GM12878 (cell line): ENCODE measurements around the gene FEM1B. TPM values are rescaled to one million over a fixed set of nuclear protein-coding genes. Genes with fewer than 3 reads are reported as not detected.

Source experiments
- ATAC-seq: fragments of 200-7000 bp; cut with Tn5 transposase; 3 replicates; pipeline ENCODE4 v1.9.1; 2020; ENCODE audit warnings: mild to moderate bottlenecking, moderate library complexity
- BruUV-seq: library from RNA; stranded (reverse); fragments of 400-500 nt; replicated peaks from 2 replicates; lab custom pipeline; 2021; lab: Mats Ljungman, UMichigan
- CTCF ChIA-PET: fragments of 300-600 bp; sonication (Branson Sonifier 250); formaldehyde crosslinking; extraction: SDS; loops from one replicate; lab custom pipeline; 2021; ENCODE audit warnings: inconsistent platforms; lab: Yijun Ruan, JAX
- POLR2A ChIA-PET: fragments of 350-600 bp; formaldehyde crosslinking; extraction: SDS; loops from one replicate; lab custom pipeline; 2021; ENCODE audit warnings: inconsistent platforms; lab: Charles Lee
- RAD21 ChIA-PET: fragments of 300-600 bp; sonication (Branson Sonifier 250); formaldehyde crosslinking; loops from one replicate; lab custom pipeline; 2023; ENCODE audit warnings: antibody characterized with exemption; ENCODE audit not compliant: unreplicated experiment; lab: Charles Lee
- SMC1A ChIA-PET: fragments of 300-600 bp; sonication (Branson Sonifier 250); formaldehyde crosslinking; loops from one replicate; lab custom pipeline; 2023; ENCODE audit not compliant: unreplicated experiment, uncharacterized antibody; lab: Charles Lee
- DNase-seq: peaks from one replicate; pipeline ENCODE4 v3.0.0-alpha.2; 2011; ENCODE audit warnings: low read depth, low spot score
- FAIRE-seq: peaks from 3 replicates; lab custom pipeline; 2011; peaks lifted over from hg19 to GRCh38; lab: Jason Lieb, UNC
- H2AFZ ChIP-seq: 2 replicates; pipeline ENCODE4 v1.6.0; 2011; ENCODE audit warnings: low read depth, low read length, control low read depth; ENCODE audit not compliant: control insufficient read depth
- H3K27ac ChIP-seq: 2 replicates; pipeline ENCODE4 v1.5.1; 2011; ENCODE audit warnings: control low read depth; ENCODE audit not compliant: control insufficient read depth, insufficient read depth
- H3K27me3 ChIP-seq, 2 experiments: replicated peaks in 1 of 2; 2 replicates each; pipeline versions ENCODE4 v1.6.0 to v1.6.1; 2011; ENCODE audit warnings: low read length in 1 of 2; ENCODE audit not compliant: control insufficient read depth in 2 of 2, insufficient read depth in 2 of 2
- H3K36me3 ChIP-seq, 2 experiments: 2 replicates each; pipeline ENCODE4 v1.5.1; 2011; ENCODE audit warnings: low read length in 1 of 2; ENCODE audit not compliant: control insufficient read depth in 2 of 2, insufficient read depth in 2 of 2
- H3K4me1 ChIP-seq: 2 replicates; pipeline ENCODE4 v1.6.1; 2011; ENCODE audit warnings: mild to moderate bottlenecking, low read length, moderate library complexity, mixed read lengths; ENCODE audit not compliant: control insufficient read depth, insufficient read depth
- H3K4me2 ChIP-seq: 2 replicates; pipeline ENCODE4 v1.6.0; 2011; ENCODE audit warnings: control low read depth; ENCODE audit not compliant: control insufficient read depth, insufficient read depth
- H3K4me3 ChIP-seq: fragments of 200-600 bp; sonication (generic); 2 replicates; pipeline ENCODE4 v1.5.1; 2016
- H3K79me2 ChIP-seq: 2 replicates; pipeline ENCODE4 v1.6.0; 2011; ENCODE audit warnings: low read length; ENCODE audit not compliant: control insufficient read depth, insufficient read depth
- H3K9ac ChIP-seq: 2 replicates; pipeline ENCODE4 v1.8.0; 2011; ENCODE audit warnings: low read length, control low read depth, mixed read lengths; ENCODE audit not compliant: control insufficient read depth, insufficient read depth
- H3K9me3 ChIP-seq: replicated peaks from 3 replicates; pipeline ENCODE4 v1.5.1; 2011; ENCODE audit warnings: mild to moderate bottlenecking, low read length; ENCODE audit not compliant: control insufficient read depth, insufficient read depth
- H4K20me1 ChIP-seq: 2 replicates; pipeline ENCODE4 v1.6.0; 2011; ENCODE audit not compliant: control insufficient read depth, insufficient read depth
- FOXK2 ChIP-seq: fragments of 450-650 bp; IDR thresholded peaks from 2 replicates; pipeline ENCODE4 v1.6.1; 2017; ENCODE audit warnings: mild to moderate bottlenecking, moderate library complexity
- HCFC1 ChIP-seq: fragments of 150-350 bp; IDR thresholded peaks from 2 replicates; pipeline ENCODE4 v1.6.1; 2014; ENCODE audit warnings: low read length
- IKZF2 ChIP-seq, 2 experiments: fragments of 450-650 bp; IDR thresholded peaks; 2 replicates each; pipeline ENCODE4 v1.6.1; 2017; ENCODE audit warnings: mild to moderate bottlenecking in 2 of 2, moderate library complexity in 2 of 2
- IRF5 ChIP-seq: fragments of 450-650 bp; IDR thresholded peaks from 2 replicates; pipeline ENCODE4 v1.6.1; 2017; ENCODE audit warnings: borderline replicate concordance
- KDM1A ChIP-seq: fragments of 200-600 bp; sonication (generic); IDR thresholded peaks from 2 replicates; pipeline ENCODE4 v1.6.1; 2016; ENCODE audit warnings: borderline replicate concordance
- MAX ChIP-seq: IDR thresholded peaks from 2 replicates; pipeline ENCODE4 v1.6.1; 2012; ENCODE audit warnings: low read depth, low read length, improper control_type of control experiment
- NFYB ChIP-seq: IDR thresholded peaks from 2 replicates; pipeline ENCODE4 v1.6.1; 2011; ENCODE audit warnings: low read depth, mild to moderate bottlenecking, low read length, improper control_type of control experiment, moderate library complexity; ENCODE audit not compliant: insufficient read depth
- PRDM15 ChIP-seq: fragments of 450-650 bp; formaldehyde crosslinking; IDR thresholded peaks from 2 replicates; pipeline ENCODE4 v1.4.0; 2020; ENCODE audit warnings: mild to moderate bottlenecking, moderate library complexity
- WGBS: methylation state at CpG from one replicate; pipeline ENCODE4 v1.1.6; 2016; ENCODE audit warnings: low lambda C conversion rate; ENCODE audit not compliant: insufficient replicate concordance, insufficient coverage; ENCODE audit errors: missing lambda C conversion rate; 5-methylcytosine and 5-hydroxymethylcytosine counted together
- in situ Hi-C: fragments of 300-500 bp; cut with MboI; formaldehyde crosslinking; loops from 9 replicates; pipeline ENCODE4 v1.14.3; 2018; ENCODE audit warnings: mixed read lengths
- intact Hi-C: fragments of 100-400 bp; cut with micrococcal nuclease; formaldehyde crosslinking; loops from one replicate; pipeline ENCODE4 v1.14.2; 2022; ENCODE audit not compliant: unreplicated experiment
- polyA plus RNA-seq, 11 experiments: library from polyadenylated mRNA; depleted of rRNA in 4 of 11; unstranded in 6 of 11; stranded (reverse) in 5 of 11; fragments of >200 nt; fragmentation: Nextera tagmentation in 4 of 11; fragmentation: Illumina TruSeq in 1 of 11; extraction: Ambion mirVana in 4 of 11; extraction: Trizol in 1 of 11; gene quantifications; 1 replicate in 1 of 11; 2 replicates in 10 of 11; pipeline versions ENCODE4 v1.2.1 to v1.2.3, GENCODE V29; 2011 to 2016; ENCODE audit warnings: inconsistent platforms in 2 of 11, missing spikeins in 2 of 11, low read depth in 1 of 11
- total RNA-seq, 4 experiments: library from RNA; depleted of rRNA in 3 of 4; stranded (reverse); fragments of >200 nt in 3 of 4; fragmentation: Illumina TruSeq in 1 of 4; extraction: Trizol in 1 of 4; gene quantifications; 2 replicates each; pipeline versions ENCODE4 v1.2.1 to v1.2.3, GENCODE V29; 2013 to 2021

FEM1B gene
- total and polyA plus RNA-seq, 10 of the 15 experiments (the other 5 are each of a cell fraction or from before 2014, with no cell fraction given), result 5.5 to 61.1 (median 18.2) TPM

GRCh38 chr15:68328964-68329363 lies 51.4 kb downstream of the FEM1B start:
- ChIA-PET CTCF (interaction anchor here (0.9 to 1.5 kb wide), 2 partner anchors 23 to 76 kb away, joined by 3 read pairs; no protein-coding TSS in a partner anchor), SMC1A (no interaction called here), RAD21 (no interaction called here), POLR2A (no interaction called here)
- in situ Hi-C loops, result no loop called here
- BruUV-seq, result no TSS peak
- Histone ChIP-seq H3K4me1 (no peaks in the 10 kb centered on the region), H3K9ac (no peak overlapping the region), H3K79me2 (no peaks in the 10 kb centered on the region), H3K4me2 (no peak overlapping the region), H3K9me3 (no peaks in the 10 kb centered on the region), H3K4me3 (no peak overlapping the region), H3K27ac (no peak overlapping the region), H3K27me3 (peaks cover 0 to 5% of the 10 kb centered on the region in 2 experiments; a peak in 1 of 4 replicates), H4K20me1 (no peaks in the 10 kb centered on the region), H2AFZ (no peak overlapping the region), H3K36me3 (no peaks in the 10 kb centered on the region)
- FAIRE-seq (no peak), DNase-seq (no peak), ATAC-seq (no peak)
- intact Hi-C loops, result no loop called here
- WGBS, result 28% methylated on average over 3 of the region's 3 CpGs
- TF ChIP-seq MAX (no peak), NFYB (peak; percentile 59; the same call in 1 of the 2 replicates)

DNA sequence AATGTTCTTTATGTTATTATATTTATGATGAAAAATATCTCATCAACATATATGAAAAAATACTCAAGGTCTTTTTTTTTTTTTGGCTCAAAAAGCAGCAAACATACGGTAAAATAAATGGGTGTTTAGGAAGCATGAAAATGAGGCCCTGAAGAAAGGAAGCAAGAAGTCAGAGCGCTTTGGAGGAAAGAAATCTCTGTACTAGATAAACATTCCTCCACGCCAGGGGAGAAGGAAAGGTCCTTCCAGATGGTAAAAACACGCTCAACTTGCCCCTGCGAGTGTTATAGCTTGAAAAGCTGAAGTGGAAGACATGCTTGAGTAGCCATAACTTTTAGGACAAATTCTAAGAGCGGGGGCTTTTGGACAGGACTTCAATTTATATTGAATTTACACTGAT lies 52.9 kb downstream of the FEM1B start:
- Histone ChIP-seq H3K9me3 (no peaks in the 10 kb centered on the region), H3K36me3 (no peaks in the 10 kb centered on the region), H3K9ac (no peak overlapping the region), H3K27ac (no peak overlapping the region), H3K4me1 (no peaks in the 10 kb centered on the region), H4K20me1 (no peaks in the 10 kb centered on the region), H3K4me2 (no peak overlapping the region), H3K27me3 (peaks cover 0 to 7% of the 10 kb centered on the region in 2 experiments; a peak in 1 of 4 replicates), H3K4me3 (no peak overlapping the region), H3K79me2 (no peaks in the 10 kb centered on the region), H2AFZ (no peak overlapping the region)
- BruUV-seq, result no TSS peak
- no peak for FAIRE-seq
- no peak for DNase-seq
- SMC1A ChIA-PET, result no interaction called here
- ATAC-seq, result no peak
- WGBS, result 7% methylated on average over 6 of the region's 6 CpGs
- CTCF ChIA-PET, result no interaction called here
- RAD21 ChIA-PET, result no interaction called here
- TF ChIP-seq IRF5 (no peak), IKZF2 (IDR thresholded peaks at IDR 0.05) (no peak), KDM1A (no peak), FOXK2 (no peak), HCFC1 (no peak), PRDM15 (CRISPR knock-in tag) (no peak)
- POLR2A ChIA-PET, result no interaction called here
- intact Hi-C loops (no loop called here), in situ Hi-C loops (no loop called here)
